ENCODE results near the gene GCSH. TPM values are rescaled to one million over a fixed set of nuclear protein-coding genes. Genes with fewer than 3 reads are reported as not detected.

The GCSH gene
- polyA plus RNA-seq, 1 donor from 2014 or later: 81.8 TPM

DNA sequence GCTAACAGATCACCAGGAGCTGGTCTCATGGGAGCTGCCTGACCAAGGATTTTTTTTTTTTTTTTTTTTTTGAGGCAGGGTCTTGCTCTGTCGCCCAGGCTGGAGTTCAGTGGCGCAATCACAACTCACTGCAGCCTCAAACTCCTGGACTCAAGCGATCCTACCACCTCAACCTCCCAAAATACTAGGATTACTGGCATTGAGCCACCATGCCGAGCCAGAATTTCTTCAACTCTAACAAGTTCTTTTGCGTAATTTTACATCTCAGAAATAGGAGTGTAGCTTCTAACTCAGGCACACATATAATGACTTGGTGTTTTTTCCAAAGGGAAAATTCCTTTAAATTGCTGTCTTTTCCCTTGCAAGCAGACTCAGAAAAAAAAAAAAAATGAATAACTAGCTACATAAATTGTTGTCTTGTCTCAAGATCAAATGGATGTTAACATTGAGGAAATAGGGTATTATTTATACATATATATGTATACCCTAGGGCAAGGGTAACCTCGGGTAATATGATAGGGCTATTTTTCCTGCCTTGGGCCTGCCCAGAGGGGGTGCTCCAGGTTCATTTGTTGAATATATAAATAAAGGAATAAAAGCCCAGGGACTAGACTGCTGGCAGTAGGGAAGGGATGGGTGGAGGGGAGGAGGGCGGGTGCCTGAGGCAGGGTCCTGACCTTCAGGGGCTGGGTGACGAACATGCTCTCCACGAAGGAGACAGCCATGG, 42.8 kb upstream of the GCSH start:
- Histone ChIP-seq H4K20me1 (ENCODE audit: insufficient read depth) (no peaks in the 10 kb centered on the region), H3K4me3 (ENCODE audit: low read length) (no peak overlapping the region), H3K27me3 (ENCODE audit: insufficient read depth, low read depth, low read length) (no peaks in the 10 kb centered on the region), H3K9me2 (ENCODE audit: insufficient read depth, low read length) (no peaks in the 10 kb centered on the region), H3F3A (ENCODE audit: insufficient read depth, low read length, poor library complexity, severe bottlenecking) (no peaks in the 10 kb centered on the region), H3K79me2 (replicated peaks; ENCODE audit: insufficient read depth, low read length) (no peaks in the 10 kb centered on the region), H2AFZ (ENCODE audit: low read depth, low read length) (no peak overlapping the region), H3K9me3 (ENCODE audit: low read length) (no peaks in the 10 kb centered on the region), H3K9ac (ENCODE audit: low read length) (no peak overlapping the region), H3K36me3 (ENCODE audit: insufficient read depth, low read length) (no peaks in the 10 kb centered on the region), H3K4me2 (ENCODE audit: low read length) (no peak overlapping the region), H3K27ac (ENCODE audit: low read length) (no peak overlapping the region)
- TF ChIP-seq POLR2AphosphoS5 (IDR thresholded peaks at IDR 0.05) (no peak), MXI1 (conservative IDR thresholded peaks at IDR 0.05; ENCODE audit: poor library complexity, severe bottlenecking) (no peak), RAD21 (conservative IDR thresholded peaks at IDR 0.05) (no peak), EZH2 (IDR thresholded peaks at IDR 0.05; ENCODE audit: borderline replicate concordance, insufficient read depth, low read length, poor library complexity, severe bottlenecking) (no peak), TAF1 (IDR thresholded peaks at IDR 0.05; ENCODE audit: low read depth) (no peak), EP300 (conservative IDR thresholded peaks at IDR 0.05; ENCODE audit: poor library complexity, severe bottlenecking) (no peak)
- TF ChIP-seq, protein P1, sequence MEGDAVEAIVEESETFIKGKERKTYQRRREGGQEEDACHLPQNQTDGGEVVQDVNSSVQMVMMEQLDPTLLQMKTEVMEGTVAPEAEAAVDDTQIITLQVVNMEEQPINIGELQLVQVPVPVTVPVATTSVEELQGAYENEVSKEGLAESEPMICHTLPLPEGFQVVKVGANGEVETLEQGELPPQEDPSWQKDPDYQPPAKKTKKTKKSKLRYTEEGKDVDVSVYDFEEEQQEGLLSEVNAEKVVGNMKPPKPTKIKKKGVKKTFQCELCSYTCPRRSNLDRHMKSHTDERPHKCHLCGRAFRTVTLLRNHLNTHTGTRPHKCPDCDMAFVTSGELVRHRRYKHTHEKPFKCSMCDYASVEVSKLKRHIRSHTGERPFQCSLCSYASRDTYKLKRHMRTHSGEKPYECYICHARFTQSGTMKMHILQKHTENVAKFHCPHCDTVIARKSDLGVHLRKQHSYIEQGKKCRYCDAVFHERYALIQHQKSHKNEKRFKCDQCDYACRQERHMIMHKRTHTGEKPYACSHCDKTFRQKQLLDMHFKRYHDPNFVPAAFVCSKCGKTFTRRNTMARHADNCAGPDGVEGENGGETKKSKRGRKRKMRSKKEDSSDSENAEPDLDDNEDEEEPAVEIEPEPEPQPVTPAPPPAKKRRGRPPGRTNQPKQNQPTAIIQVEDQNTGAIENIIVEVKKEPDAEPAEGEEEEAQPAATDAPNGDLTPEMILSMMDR (IDR thresholded peaks at IDR 0.05; ENCODE audit: poor library complexity, severe bottlenecking): no peak

DNA sequence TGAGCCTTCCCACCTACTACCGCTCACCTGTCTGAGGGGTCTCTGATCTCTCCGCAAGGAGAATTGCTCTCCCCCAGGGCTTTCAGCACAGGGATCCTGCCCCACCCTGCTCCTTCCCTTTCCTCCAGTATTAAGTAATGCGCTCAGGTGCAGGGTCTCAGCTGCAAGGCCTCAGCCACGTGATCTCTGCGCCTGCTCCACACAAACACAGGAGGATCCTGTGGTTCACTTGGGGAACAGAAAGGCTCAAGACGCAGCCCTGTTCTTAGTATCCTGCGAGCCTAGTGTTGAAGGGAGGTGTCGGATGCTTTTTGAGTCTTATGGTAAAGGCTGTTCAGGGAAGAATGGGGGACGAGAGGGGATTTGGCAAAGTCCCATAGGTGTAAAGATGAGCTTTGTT, 41.6 kb upstream of the GCSH start:
- Histone ChIP-seq H3K4me3 (ENCODE audit: low read length) (no peak overlapping the region), H2AFZ (ENCODE audit: low read depth, low read length) (no peak overlapping the region), H4K20me1 (ENCODE audit: insufficient read depth) (no peaks in the 10 kb centered on the region), H3K27me3 (ENCODE audit: insufficient read depth, low read depth, low read length) (no peaks in the 10 kb centered on the region), H3K27ac (ENCODE audit: low read length) (no peak overlapping the region), H3K36me3 (ENCODE audit: insufficient read depth, low read length) (no peaks in the 10 kb centered on the region), H3K4me2 (ENCODE audit: low read length) (no peak overlapping the region), H3K9me3 (ENCODE audit: low read length) (no peaks in the 10 kb centered on the region), H3K79me2 (replicated peaks; ENCODE audit: insufficient read depth, low read length) (no peaks in the 10 kb centered on the region), H3F3A (ENCODE audit: insufficient read depth, low read length, poor library complexity, severe bottlenecking) (no peaks in the 10 kb centered on the region), H3K9me2 (ENCODE audit: insufficient read depth, low read length) (no peaks in the 10 kb centered on the region), H3K9ac (ENCODE audit: low read length) (no peak overlapping the region)
- TF ChIP-seq REST (IDR thresholded peaks at IDR 0.05; ENCODE audit: borderline replicate concordance) (no peak), EP300 (conservative IDR thresholded peaks at IDR 0.05; ENCODE audit: poor library complexity, severe bottlenecking) (no peak)
- TF ChIP-seq, protein P1 (IDR thresholded peaks at IDR 0.05; ENCODE audit: poor library complexity, severe bottlenecking): no peak
